K562 (cell line): ENCODE measurements around the gene OR2T34. TPM values are rescaled to one million over a fixed set of nuclear protein-coding genes. Genes with fewer than 3 reads are reported as not detected.

Source experiments
- ATAC-seq: fragments of 200-7000 bp; cut with Tn5 transposase; 3 replicates; pipeline ENCODE4 v1.9.1; 2020; ENCODE audit warnings: moderate library complexity
- BruUV-seq: library from RNA; stranded (reverse); fragments of 400-500 nt; replicated peaks from 2 replicates; lab custom pipeline; 2021; lab: Mats Ljungman, UMichigan
- CTCF ChIA-PET: fragments of 300-600 bp; formaldehyde crosslinking; extraction: SDS; loops from one replicate; lab custom pipeline; 2021; ENCODE audit warnings: low intra/inter-chr PET ratio; lab: Yijun Ruan, JAX
- POLR2A ChIA-PET: fragments of 300-600, 350-650 bp; sonication (Branson Sonifier 250); formaldehyde crosslinking; extraction: SDS; loops from one replicate; lab custom pipeline; 2021; ENCODE audit warnings: antibody characterized with exemption, inconsistent platforms; lab: Yijun Ruan, JAX
- DNase-seq, 4 experiments: peaks; one replicate each; pipeline versions ENCODE4 v3.0.0 to v3.0.0-alpha.2; 2011 to 2018; ENCODE audit warnings: low spot score in 3 of 4, mixed read lengths in 3 of 4; ENCODE audit errors: extremely low read depth in 1 of 4
- FAIRE-seq: peaks from 2 replicates; lab custom pipeline; 2011; peaks lifted over from hg19 to GRCh38; lab: Jason Lieb, UNC
- H2AFZ ChIP-seq: 2 replicates; pipeline ENCODE4 v1.6.0; 2011; ENCODE audit warnings: low read depth, low read length, control low read depth, inconsistent platforms
- H3K27ac ChIP-seq: fragments of 200-600 bp; 3 replicates; pipeline ENCODE4 v1.8.0; 2011; ENCODE audit warnings: low read depth, mild to moderate bottlenecking, control low read depth, inconsistent platforms, low read length, moderate library complexity, mixed read lengths; ENCODE audit errors: extremely low read depth
- H3K27me3 ChIP-seq, 2 experiments: fragments of 300-600 bp in 1 of 2; 2 replicates in 1 of 2; 3 replicates in 1 of 2; pipeline versions ENCODE4 v1.6.0 to v1.8.0; 2011; ENCODE audit warnings: inconsistent platforms in 2 of 2, low read length in 2 of 2, mild to moderate bottlenecking in 1 of 2, mixed read lengths in 1 of 2, moderate library complexity in 1 of 2; ENCODE audit not compliant: control insufficient read depth in 2 of 2, insufficient read depth in 2 of 2
- H3K36me3 ChIP-seq: fragments of 300-600 bp; 3 replicates; pipeline ENCODE4 v1.8.0; 2011; ENCODE audit warnings: mild to moderate bottlenecking, low read length, inconsistent platforms; ENCODE audit not compliant: control insufficient read depth, insufficient read depth
- H3K4me1 ChIP-seq, 2 experiments: fragments of 200-600 bp in 1 of 2; replicated peaks in 1 of 2; 2 replicates in 1 of 2; 3 replicates in 1 of 2; pipeline versions ENCODE4 v1.5.1 to v1.8.0; 2011; ENCODE audit warnings: inconsistent platforms in 2 of 2, low read length in 2 of 2, mild to moderate bottlenecking in 1 of 2, mixed read lengths in 1 of 2, moderate library complexity in 1 of 2; ENCODE audit not compliant: control insufficient read depth in 2 of 2, insufficient read depth in 2 of 2
- H3K4me2 ChIP-seq: 2 replicates; pipeline ENCODE4 v1.6.1; 2011; ENCODE audit warnings: low read length, control low read depth, inconsistent platforms, mixed read lengths; ENCODE audit not compliant: insufficient read depth
- H3K4me3 ChIP-seq: fragments of 200-600 bp; sonication (generic), shearing (Covaris generic); 2 replicates; pipeline ENCODE4 v1.5.1; 2016; ENCODE audit warnings: control low read depth, inconsistent platforms
- H3K79me2 ChIP-seq: fragments of 200-600 bp; 3 replicates; pipeline ENCODE4 v1.8.0; 2011; ENCODE audit warnings: low read length, inconsistent platforms; ENCODE audit not compliant: control insufficient read depth, insufficient read depth
- H3K9ac ChIP-seq, 2 experiments: 2 replicates each; pipeline versions ENCODE4 v1.6.0 to v1.6.1; 2011; ENCODE audit warnings: low read depth in 2 of 2, low read length in 2 of 2, control low read depth in 1 of 2, inconsistent platforms in 1 of 2, mild to moderate bottlenecking in 1 of 2, mixed read lengths in 1 of 2; ENCODE audit not compliant: insufficient read depth in 1 of 2
- H3K9me1 ChIP-seq: one replicate; pipeline ENCODE4 v1.6.0; 2011; ENCODE audit warnings: inconsistent platforms, mild to moderate bottlenecking, low read length, moderate library complexity; ENCODE audit not compliant: control insufficient read depth, insufficient read depth
- H3K9me3 ChIP-seq: replicated peaks from 2 replicates; pipeline ENCODE4 v1.5.1; 2011; ENCODE audit warnings: low read depth, low read length, inconsistent platforms; ENCODE audit not compliant: control insufficient read depth, insufficient read depth
- H4K20me1 ChIP-seq: replicated peaks from 2 replicates; pipeline ENCODE4 v1.6.1; 2011; ENCODE audit warnings: low read length, inconsistent platforms, mixed read lengths; ENCODE audit not compliant: control insufficient read depth, insufficient read depth
- ARID1B ChIP-seq: fragments of 450-650 bp; IDR thresholded peaks from 2 replicates; pipeline ENCODE4 v1.6.1; 2016; ENCODE audit warnings: antibody characterized with exemption, mild to moderate bottlenecking, inconsistent platforms
- ARID2 ChIP-seq: fragments of 450-650 bp; IDR thresholded peaks from 2 replicates; pipeline ENCODE4 v1.6.1; 2017; ENCODE audit warnings: antibody characterized with exemption, mild to moderate bottlenecking
- ARID3B ChIP-seq: fragments of 250-450 bp; sonication (Bioruptor Pico); IDR thresholded peaks from 2 replicates; pipeline ENCODE4 v1.4.0; 2020; ENCODE audit warnings: borderline replicate concordance
- HLTF ChIP-seq: fragments of 450-650 bp; IDR thresholded peaks from 2 replicates; pipeline ENCODE4 v1.6.1; 2016
- PRPF4 ChIP-seq: fragments of 200-400 bp; formaldehyde crosslinking; IDR thresholded peaks from one replicate; pipeline ENCODE4 v1.6.1; 2017; ENCODE audit warnings: low read length, low read depth, mild to moderate bottlenecking; ENCODE audit not compliant: insufficient read depth, poor library complexity, severe bottlenecking
- RAD21 ChIP-seq, 2 experiments: fragments of 250-450 bp in 1 of 2; fragments of 450-650 bp in 1 of 2; sonication (Bioruptor Pico) in 1 of 2; formaldehyde crosslinking in 1 of 2; IDR thresholded peaks in 1 of 2; conservative IDR thresholded peaks in 1 of 2; 2 replicates each; pipeline versions ENCODE4 v1.4.0 to v1.8.0; 2020 to 2022; ENCODE audit warnings: mild to moderate bottlenecking in 2 of 2, moderate library complexity in 1 of 2
- RB1 ChIP-seq: fragments of 450-650 bp; IDR thresholded peaks from 2 replicates; pipeline ENCODE4 v1.6.1; 2017; ENCODE audit warnings: low read depth, mild to moderate bottlenecking
- RBM14 ChIP-seq: fragments of 200-400 bp; formaldehyde crosslinking; IDR thresholded peaks from 2 replicates; pipeline ENCODE4 v1.6.1; 2018; ENCODE audit warnings: low read depth, mild to moderate bottlenecking, low read length, moderate library complexity, borderline replicate concordance; ENCODE audit not compliant: insufficient read depth
- SMAD2 ChIP-seq: fragments of 150-350 bp; IDR thresholded peaks from 2 replicates; pipeline ENCODE4 v1.6.1; 2014; ENCODE audit warnings: low read depth, mild to moderate bottlenecking, low read length
- SMC3 ChIP-seq: conservative IDR thresholded peaks from 2 replicates; pipeline ENCODE4 v1.6.1; 2011; ENCODE audit warnings: low read depth, low read length, improper control_type of control experiment; ENCODE audit not compliant: insufficient read depth
- TEAD2 ChIP-seq: fragments of 450-650 bp; IDR thresholded peaks from 2 replicates; pipeline ENCODE4 v1.6.1; 2016; ENCODE audit warnings: missing genetic modification characterization, control low read depth, missing compliant biosample characterization
- TFAM ChIP-seq: fragments of 250-450 bp; sonication (Bioruptor Pico); conservative IDR thresholded peaks from 2 replicates; pipeline ENCODE4 v1.5.0; 2021; ENCODE audit warnings: mild to moderate bottlenecking, moderate library complexity
- THRA ChIP-seq: fragments of 450-650 bp; IDR thresholded peaks from 2 replicates; pipeline ENCODE4 v1.6.1; 2017; ENCODE audit warnings: mild to moderate bottlenecking, moderate library complexity
- ZNF592 ChIP-seq: fragments of 450-650 bp; IDR thresholded peaks from 2 replicates; pipeline ENCODE4 v1.6.1; 2017; ENCODE audit warnings: antibody characterized with exemption, mild to moderate bottlenecking
- ZSCAN32 ChIP-seq: fragments of 450-650 bp; formaldehyde crosslinking; IDR thresholded peaks from 2 replicates; pipeline ENCODE4 v1.4.0; 2020; ENCODE audit warnings: mild to moderate bottlenecking, moderate library complexity
- WGBS: fragments of 100-300 bp; shearing (Covaris generic); methylation state at CpG from one replicate; pipeline ENCODE4 v1.1.6; 2016; ENCODE audit warnings: low coverage, mixed read lengths; ENCODE audit not compliant: insufficient coverage; ENCODE audit errors: missing lambda C conversion rate; 5-methylcytosine and 5-hydroxymethylcytosine counted together
- in situ Hi-C: fragments of 300-500 bp; cut with MboI; formaldehyde crosslinking; loops from 4 replicates; pipeline ENCODE4 v1.15.0; 2018; ENCODE audit warnings: inconsistent platforms, mixed read lengths
- intact Hi-C: fragments of 100-400 bp; cut with micrococcal nuclease; formaldehyde crosslinking; loops from 2 replicates; pipeline ENCODE4 v1.14.2; 2022
- polyA plus RNA-seq, 8 experiments: library from polyadenylated mRNA; depleted of rRNA in 4 of 8; stranded (reverse) in 5 of 8; unstranded in 3 of 8; fragments of >200 nt; fragmentation: Nextera tagmentation in 2 of 8; fragmentation: Illumina TruSeq in 1 of 8; extraction: Ambion mirVana in 2 of 8; extraction: Trizol in 1 of 8; gene quantifications; 2 replicates each; pipeline versions ENCODE4 v1.2.1 to v1.2.3, GENCODE V29; 2011 to 2014; ENCODE audit warnings: inconsistent platforms in 1 of 8, missing spikeins in 1 of 8
- total RNA-seq, 7 experiments: library from RNA; depleted of rRNA in 6 of 7; stranded (reverse); fragments of >200 nt in 6 of 7; fragmentation: Illumina TruSeq in 2 of 7; extraction: Trizol in 2 of 7; gene quantifications; 2 replicates each; pipeline versions ENCODE4 v1.2.1 to v1.2.3, GENCODE V29; 2011 to 2021; ENCODE audit warnings: low replicate concordance in 1 of 7

Gene OR2T34
- total and polyA plus RNA-seq, 9 of the 15 experiments (the other 6 are each of a cell fraction or from before 2014, with no cell fraction given), result not detected

DNA sequence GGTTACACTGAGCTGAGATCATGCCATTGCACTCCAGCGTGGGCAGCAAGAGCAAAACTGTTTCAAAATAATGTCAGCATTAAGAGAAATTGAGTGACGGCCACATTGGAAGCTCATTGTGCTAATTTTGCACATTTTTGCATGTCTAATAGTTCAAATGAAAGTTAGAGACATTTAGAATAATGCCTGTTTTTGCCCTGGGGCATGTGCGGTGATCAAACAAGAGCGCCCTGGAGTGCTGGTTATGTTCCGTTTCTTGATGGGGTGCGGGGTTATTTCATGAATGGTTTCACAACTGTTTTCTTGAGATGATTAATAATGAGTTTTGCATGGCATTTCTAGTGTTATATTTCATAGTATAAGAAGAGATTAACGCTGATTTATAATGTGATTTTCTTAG, 47.2 kb upstream of the OR2T34 start (continued):
- no peak for TF ChIP-seq ARID3B (CRISPR knock-in tag)
- TF ChIP-seq, all 486 proteins: peak for 0

- no peak overlapping the region for H3K4me2 ChIP-seq
- H3K9me3 ChIP-seq, result no peaks in the 10 kb centered on the region
- no peaks in the 10 kb centered on the region for H3K79me2 ChIP-seq
- ChIA-PET CTCF (interaction anchor here (0.7 kb wide), 1 partner anchor 188 kb away, joined by 5 read pairs; no protein-coding TSS in a partner anchor), POLR2A (no interaction called here)
- no peaks in the 10 kb centered on the region for H3K4me1 ChIP-seq
- H2AFZ ChIP-seq, result no peak overlapping the region
- no peak overlapping the region for H3K4me3 ChIP-seq
- peak in 2 of 4 experiments; percentile 5 to 39 for DNase-seq
- no peaks in the 10 kb centered on the region for H3K27me3 ChIP-seq
- intact Hi-C loops, result no loop called here
- no TSS peak for BruUV-seq
- no peak for FAIRE-seq
- H4K20me1 ChIP-seq, result no peaks in the 10 kb centered on the region
- H3K27ac ChIP-seq, result no peak overlapping the region
- in situ Hi-C loops, result no loop called here
- no peaks in the 10 kb centered on the region for H3K9me1 ChIP-seq
- no peak overlapping the region for H3K9ac ChIP-seq
- WGBS, result 0% methylated on average over 1 of the region's 3 CpGs
- ATAC-seq, result peak; percentile 64; the same call in 2 of the 3 replicates
- H3K36me3 ChIP-seq, result no peaks in the 10 kb centered on the region
- TF ChIP-seq ZSCAN32 (no peak), SMC3 (0 out of 2 replicates have a peak, but pooled peaks have one; percentile 19), TEAD2 (no peak), RAD21 (CRISPR knock-in tag; conservative IDR thresholded peaks at IDR 0.05 in 1 of 2, IDR thresholded peaks at IDR 0.05 in 1 of 2) (peak; percentile 22 to 56; a peak in 3 of 4 replicates), ARID1B (no peak), ZNF592 (no peak), HLTF (no peak), RB1 (no peak), THRA (no peak), RBM14 (no peak), SMAD2 (no peak), PRPF4 (no peak), ARID2 (no peak), TFAM (no peak)
Measured at GRCh38 chr1:248618878-248619277, 44.3 kb upstream of the OR2T34 start.
